Endothelial cell of coronary artery (primary cell): ENCODE measurements around the gene FRAS1. TPM values are rescaled to one million over a fixed set of nuclear protein-coding genes. Genes with fewer than 3 reads are reported as not detected.

Experiments used
- total RNA-seq: library from RNA; depleted of rRNA; stranded (reverse); fragments of >200 nt; gene quantifications from 2 replicates; pipeline ENCODE4 v1.2.3, GENCODE V29; 2014

Gene FRAS1
- 4.1 and 17.2 TPM in 2 replicates for total RNA-seq

DNA sequence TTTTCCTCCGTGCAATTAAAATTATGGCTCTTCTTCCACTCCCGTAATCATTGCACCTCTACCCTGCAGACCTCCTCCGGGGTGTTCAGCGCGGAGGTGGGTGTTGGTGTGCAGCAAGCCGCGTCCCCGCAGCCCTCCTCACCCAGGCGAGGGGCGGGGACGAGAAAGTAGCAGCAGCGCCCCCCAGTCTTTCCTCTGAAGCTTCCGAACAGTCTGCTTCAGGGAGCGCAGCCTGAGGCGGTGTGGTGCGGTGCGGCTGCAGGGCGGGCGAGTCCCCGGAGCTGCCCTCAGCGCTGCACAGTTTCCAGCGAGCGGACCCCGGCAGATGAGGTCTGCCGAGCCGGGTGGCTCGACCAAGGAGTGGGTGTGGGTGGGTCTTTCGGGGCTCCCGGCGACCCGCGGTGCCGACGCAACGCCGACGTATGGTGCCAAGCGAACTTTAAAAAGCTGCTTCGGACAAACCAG lies at the start of gene FRAS1:
Gene FRAS1 (plus strand): TSS at position 189 of the 465 bp plus-strand sequence. CDS start 687 bp downstream, outside the sequence.

DNA sequence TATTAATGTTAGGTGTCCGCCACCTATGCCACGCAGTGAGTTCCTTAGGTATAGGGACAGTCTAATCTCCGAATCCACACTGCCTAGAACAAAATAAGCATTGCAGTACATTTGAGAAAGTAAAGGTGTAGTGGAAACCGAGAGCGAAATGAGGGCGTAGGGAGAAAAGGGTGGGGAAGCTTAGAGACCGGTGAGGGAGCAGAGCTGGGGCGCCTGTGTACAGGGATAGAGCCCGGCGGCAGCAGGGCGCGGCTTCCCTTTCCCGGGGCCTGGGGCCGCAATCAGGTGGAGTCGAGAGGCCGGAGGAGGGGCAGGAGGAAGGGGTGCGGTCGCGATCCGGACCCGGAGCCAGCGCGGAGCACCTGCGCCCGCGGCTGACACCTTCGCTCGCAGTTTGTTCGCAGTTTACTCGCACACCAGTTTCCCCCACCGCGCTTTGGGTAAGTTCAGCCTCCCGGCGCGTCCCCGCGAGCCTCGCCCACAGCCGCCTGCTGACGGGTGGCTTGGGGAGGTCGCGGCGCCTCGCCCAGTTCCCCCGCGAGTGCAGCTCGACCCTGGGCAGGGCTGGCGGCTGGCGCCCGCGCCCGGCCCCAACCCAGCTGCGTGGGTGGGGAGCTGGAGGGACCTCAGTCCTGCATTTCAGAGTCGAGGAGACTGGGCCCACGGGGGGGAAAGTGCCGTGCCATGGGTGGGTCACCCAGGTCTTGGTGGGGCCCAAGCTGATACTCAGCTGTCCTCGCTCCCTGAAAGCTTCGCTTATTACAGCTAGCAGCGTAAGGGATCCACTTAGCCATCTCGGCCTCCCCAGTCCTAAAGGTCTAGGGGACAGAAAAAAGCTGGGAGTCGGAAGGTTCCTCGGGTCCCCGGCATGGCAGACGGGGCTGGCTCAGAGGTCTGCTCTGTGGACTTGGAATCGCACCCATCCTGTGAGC lies 494.6 kb downstream of the FRAS1 start, which contains the start of gene ANXA3:
Gene ANXA3 (plus strand): TSS at position 351 of the 932 bp plus-strand sequence. CDS start 2,704 bp downstream, outside the sequence.

Other genes starting within 250 kb of the FRAS1 start
- gene CNOT6L, start 238.0 kb upstream of the FRAS1 start, total RNA-seq: 20.8 and 30.6 TPM in 2 replicates
- gene MRPL1, start 194.5 kb upstream of the FRAS1 start, total RNA-seq: 43.2 and 44.1 TPM in 2 replicates